DND-41 (cell line): Measurements from ENCODE around the gene ZNF578.

Experiments used
- CTCF ChIP-seq: IDR thresholded peaks from 2 replicates; pipeline ENCODE4 v1.5.1; 2012; ENCODE audit warnings: borderline replicate concordance, low read length, moderate library complexity, mild to moderate bottlenecking; ENCODE audit not compliant: poor library complexity, severe bottlenecking; ENCODE audit errors: extremely low read depth
- EZH2 ChIP-seq: IDR thresholded peaks from 3 replicates; pipeline ENCODE4 v1.6.1; 2012; ENCODE audit warnings: borderline replicate concordance, low read depth, mild to moderate bottlenecking, moderate library complexity, low read length, inconsistent platforms; ENCODE audit not compliant: severe bottlenecking

DNA sequence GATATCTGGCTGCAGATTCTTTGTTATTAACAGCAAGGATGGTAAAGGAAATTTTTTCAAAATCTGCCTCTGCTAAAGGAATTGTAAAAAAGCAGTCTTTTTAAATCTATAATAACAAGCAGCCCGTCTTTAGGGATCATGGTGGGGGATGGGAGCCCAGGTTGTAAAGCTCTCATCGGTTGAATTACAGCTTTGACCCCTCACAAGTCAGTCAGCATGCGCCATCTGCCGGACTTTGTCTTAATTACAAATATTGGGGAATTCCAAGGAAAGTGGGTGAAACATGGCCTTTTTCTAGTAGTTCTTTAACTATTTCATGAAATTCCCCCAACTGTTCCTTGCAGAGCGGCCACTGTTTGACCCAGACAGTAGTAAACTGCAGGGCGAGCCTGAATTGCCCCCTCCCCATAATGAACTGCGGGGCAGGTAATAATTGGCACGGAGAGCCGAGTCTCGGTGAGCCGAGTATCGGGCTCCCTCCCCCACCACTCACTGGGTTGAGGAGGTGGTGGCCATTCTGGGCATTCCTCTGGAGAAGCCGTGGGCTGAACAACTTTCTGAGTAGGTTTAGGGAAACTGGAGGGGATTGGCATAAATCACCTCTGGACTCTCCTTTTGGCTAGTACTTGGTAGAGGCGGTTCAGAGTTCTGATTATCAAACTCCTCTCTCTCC is 11.6 kb downstream of the ZNF578 start:
- TF ChIP-seq CTCF (peak; percentile 66), EZH2 (no peak)
